ENCODE data around the gene FRY.

Gene FRY

DNA sequence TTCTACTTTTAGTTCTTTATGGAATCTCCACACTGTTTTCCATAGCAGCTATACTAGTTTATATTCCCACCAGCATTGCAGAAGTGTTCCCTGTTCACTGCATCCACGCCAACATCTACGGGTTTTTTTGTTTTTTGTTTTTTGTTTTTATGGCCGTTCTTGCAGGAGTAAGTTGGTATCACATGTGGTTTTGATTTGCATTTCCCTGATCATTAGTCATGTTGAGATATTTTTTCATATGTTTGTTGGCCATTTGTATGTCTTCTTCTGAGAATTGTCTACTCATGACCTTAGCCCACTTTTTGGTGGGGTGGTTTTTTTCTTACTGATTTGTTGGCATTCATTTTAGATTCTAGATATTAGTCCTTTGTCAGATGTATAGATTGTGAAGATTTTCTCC is 89.7 kb downstream of the FRY start:
- TF ChIP-seq, protein P1, sequence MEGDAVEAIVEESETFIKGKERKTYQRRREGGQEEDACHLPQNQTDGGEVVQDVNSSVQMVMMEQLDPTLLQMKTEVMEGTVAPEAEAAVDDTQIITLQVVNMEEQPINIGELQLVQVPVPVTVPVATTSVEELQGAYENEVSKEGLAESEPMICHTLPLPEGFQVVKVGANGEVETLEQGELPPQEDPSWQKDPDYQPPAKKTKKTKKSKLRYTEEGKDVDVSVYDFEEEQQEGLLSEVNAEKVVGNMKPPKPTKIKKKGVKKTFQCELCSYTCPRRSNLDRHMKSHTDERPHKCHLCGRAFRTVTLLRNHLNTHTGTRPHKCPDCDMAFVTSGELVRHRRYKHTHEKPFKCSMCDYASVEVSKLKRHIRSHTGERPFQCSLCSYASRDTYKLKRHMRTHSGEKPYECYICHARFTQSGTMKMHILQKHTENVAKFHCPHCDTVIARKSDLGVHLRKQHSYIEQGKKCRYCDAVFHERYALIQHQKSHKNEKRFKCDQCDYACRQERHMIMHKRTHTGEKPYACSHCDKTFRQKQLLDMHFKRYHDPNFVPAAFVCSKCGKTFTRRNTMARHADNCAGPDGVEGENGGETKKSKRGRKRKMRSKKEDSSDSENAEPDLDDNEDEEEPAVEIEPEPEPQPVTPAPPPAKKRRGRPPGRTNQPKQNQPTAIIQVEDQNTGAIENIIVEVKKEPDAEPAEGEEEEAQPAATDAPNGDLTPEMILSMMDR (IDR thresholded peaks at IDR 0.05; ENCODE audit: insufficient read depth, low read depth, low read length, missing control alignments): no peak
- no peak overlapping the region for H3K4me3 ChIP-seq (ENCODE audit: low read length)
- no peak for DNase-seq (ENCODE audit: low read depth)

DNA sequence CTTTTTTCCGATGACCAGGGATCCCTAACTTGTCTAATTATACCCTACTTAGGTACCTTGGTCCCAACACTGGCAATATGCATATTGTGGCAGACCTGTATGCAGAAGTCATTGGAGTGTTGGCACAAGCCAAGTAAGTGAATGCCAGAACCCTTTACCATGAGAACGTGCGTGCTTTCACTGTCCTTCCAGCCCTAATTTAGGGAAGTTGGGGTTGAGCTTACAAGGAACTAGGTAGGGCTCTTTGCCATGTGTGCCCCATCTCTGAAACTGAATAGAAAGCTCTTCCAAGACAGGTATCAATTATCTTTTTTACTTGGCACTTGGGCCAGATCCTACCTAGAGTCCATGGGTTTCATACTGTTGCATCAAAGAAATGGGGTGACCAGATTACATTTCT is 93.2 kb downstream of the FRY start:
- no peak overlapping the region for H3K4me3 ChIP-seq (ENCODE audit: low read length)
- no peak for DNase-seq (ENCODE audit: low read depth)
- TF ChIP-seq, protein P1 (IDR thresholded peaks at IDR 0.05; ENCODE audit: insufficient read depth, low read depth, low read length, missing control alignments): no peak

DNA sequence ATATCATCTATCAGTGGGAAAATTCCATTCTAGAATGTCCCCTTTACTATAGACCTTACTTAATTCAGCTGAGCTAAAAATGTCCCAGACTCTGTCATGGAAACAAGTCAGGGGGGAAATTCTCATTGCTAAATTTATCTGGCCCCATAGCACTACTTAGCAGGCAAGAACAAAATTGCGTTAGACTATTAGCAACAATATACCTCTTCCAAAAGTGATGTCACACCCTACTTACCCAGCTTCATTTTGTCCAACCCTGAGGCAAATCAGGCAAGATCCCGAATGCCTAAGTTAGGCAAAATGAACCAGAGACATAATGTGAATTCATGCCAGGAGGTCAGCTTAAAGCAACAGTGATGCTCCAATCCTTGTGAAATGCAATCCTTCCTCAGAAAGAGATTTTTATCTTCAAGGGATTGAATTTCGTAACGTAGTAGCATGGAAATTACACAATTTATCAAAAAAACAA is 93.7 kb downstream of the FRY start:
- no peak for DNase-seq (ENCODE audit: low read depth)
- TF ChIP-seq, protein P1 (IDR thresholded peaks at IDR 0.05; ENCODE audit: insufficient read depth, low read depth, low read length, missing control alignments): no peak
- H3K4me3 ChIP-seq (ENCODE audit: low read length): no peak overlapping the region

DNA sequence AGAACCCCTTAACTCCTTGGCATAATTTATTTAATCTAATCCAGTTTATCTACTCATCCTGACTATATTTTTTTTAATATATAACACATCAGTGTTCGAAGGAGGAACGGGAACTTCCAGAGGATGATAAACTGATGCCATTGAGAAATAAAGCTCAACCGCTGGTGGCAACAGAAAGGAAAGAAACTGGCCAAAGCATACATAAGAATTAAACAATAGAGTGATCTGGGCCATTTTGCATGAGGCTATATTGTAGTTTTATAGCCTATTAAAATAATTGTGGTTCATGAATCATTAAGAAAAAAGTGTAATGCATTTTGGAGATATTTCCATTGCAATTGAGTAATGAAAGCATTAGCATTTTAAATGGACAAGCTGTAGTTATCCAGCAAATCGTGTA is 94.2 kb downstream of the FRY start:
- no peak overlapping the region for H3K4me3 ChIP-seq (ENCODE audit: low read length)
- TF ChIP-seq, protein P1 (IDR thresholded peaks at IDR 0.05; ENCODE audit: insufficient read depth, low read depth, low read length, missing control alignments): no peak
- DNase-seq (ENCODE audit: low read depth): no peak

DNA sequence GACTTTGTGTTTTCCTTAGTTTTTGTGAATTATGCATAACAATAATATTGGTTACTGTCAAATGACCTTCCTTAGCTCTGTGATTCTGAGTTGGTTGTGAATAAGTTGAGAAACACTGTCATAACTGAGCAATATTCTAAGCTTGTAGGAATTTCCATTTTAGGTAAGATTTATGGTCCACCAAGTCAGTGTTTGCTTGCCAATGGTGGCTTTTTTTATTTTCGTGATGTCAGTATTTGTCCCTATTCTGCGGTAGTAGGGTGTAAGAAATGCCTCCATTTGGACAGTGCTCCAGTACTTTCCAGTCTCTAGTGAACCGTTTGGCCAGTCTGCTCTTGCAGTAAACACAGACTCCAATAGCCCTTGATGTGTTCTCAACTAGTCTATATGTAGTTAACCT is 94.7 kb downstream of the FRY start:
- no peak overlapping the region for H3K4me3 ChIP-seq (ENCODE audit: low read length)
- TF ChIP-seq, protein P1 (IDR thresholded peaks at IDR 0.05; ENCODE audit: insufficient read depth, low read depth, low read length, missing control alignments): no peak
- DNase-seq (ENCODE audit: low read depth): no peak

DNA sequence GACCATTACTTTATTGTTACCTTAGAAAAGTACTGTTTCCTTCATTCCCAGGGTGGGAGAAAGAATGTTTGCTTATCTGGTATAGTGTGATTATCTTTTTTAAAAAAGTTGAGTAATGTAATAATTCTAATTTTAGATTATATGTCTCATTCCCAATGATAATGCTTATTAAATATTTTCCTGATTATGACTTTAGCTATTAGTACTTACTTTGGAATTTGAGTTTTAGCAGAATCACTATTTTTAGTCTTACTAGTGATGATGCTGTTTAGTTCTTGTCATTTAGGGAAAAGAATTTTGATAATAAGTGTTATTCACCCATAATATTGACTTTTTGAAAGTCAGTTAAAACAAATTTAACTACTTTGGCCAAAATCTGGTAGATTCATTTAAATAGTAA is 95.2 kb downstream of the FRY start:
- DNase-seq (ENCODE audit: low read depth): no peak
- H3K4me3 ChIP-seq (ENCODE audit: low read length): no peak overlapping the region
- TF ChIP-seq, protein P1 (IDR thresholded peaks at IDR 0.05; ENCODE audit: insufficient read depth, low read depth, low read length, missing control alignments): no peak

DNA sequence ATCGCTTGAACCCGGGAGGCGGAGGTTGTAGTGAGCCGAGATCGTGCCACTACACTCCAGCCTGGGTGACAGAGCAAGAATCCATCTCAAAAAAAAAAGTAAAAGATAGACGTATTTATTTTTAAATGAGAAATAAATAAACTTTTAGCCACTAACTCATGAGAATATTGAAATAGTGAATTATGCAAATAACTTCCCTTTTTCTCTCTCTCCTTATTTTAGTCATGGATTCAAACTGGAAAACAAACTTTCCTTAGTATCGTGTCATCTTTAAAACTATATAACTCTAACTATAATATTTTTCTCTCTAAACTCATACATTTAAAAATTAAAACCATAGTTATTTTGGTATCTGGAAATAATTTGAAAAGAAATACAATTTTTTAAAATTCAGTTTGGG is 96.1 kb downstream of the FRY start:
- no peak for DNase-seq (ENCODE audit: low read depth)

More for the DNA sequence above, 96.1 kb downstream of the FRY start:
- no peak overlapping the region for H3K4me3 ChIP-seq (ENCODE audit: low read length)
- TF ChIP-seq, protein P1 (IDR thresholded peaks at IDR 0.05; ENCODE audit: insufficient read depth, low read depth, low read length, missing control alignments): no peak

All from epithelial cell of esophagus (primary cell).